Testis (tissue), 2 donors: ENCODE measurements around the gene IFIH1.

Experiments used
- POLR2A ChIP-seq: fragments of 450-650 bp; IDR thresholded peaks from one replicate; pipeline ENCODE4 v1.6.1; 2017; ENCODE audit warnings: antibody characterized with exemption, mild to moderate bottlenecking, moderate library complexity
- TF ChIP-seq, protein P1 (sequence below), 3 experiments: fragments of 450-650 bp in 2 of 3; fragments of 200-600 bp in 1 of 3; sonication (generic) in 1 of 3; IDR thresholded peaks; one replicate each; pipeline ENCODE4 v1.5.1; 2016 to 2019; ENCODE audit warnings: antibody characterized with exemption in 3 of 3, mild to moderate bottlenecking in 2 of 3, moderate library complexity in 1 of 3

DNA sequence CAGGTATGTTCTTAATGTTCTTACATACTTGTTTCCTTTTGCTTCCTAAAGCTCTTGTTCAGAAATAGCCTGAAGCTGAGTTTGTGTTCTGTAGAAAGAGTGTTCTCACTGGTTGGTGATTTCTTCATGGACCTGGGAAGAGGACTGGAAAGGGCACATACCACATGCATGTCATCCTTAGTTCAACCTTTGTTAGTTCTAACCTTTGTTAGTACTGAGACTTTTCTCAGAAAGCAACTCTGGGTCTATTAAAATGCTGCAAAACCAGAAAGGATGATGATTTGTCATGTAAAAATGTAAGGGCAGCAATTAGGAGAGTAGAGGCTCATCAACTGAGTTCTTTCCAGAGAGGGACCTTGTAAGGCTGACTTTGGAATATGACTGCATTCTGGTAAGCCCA lies 72.7 kb downstream of the IFIH1 start:
- TF ChIP-seq POLR2A: no peak
- TF ChIP-seq, protein P1, sequence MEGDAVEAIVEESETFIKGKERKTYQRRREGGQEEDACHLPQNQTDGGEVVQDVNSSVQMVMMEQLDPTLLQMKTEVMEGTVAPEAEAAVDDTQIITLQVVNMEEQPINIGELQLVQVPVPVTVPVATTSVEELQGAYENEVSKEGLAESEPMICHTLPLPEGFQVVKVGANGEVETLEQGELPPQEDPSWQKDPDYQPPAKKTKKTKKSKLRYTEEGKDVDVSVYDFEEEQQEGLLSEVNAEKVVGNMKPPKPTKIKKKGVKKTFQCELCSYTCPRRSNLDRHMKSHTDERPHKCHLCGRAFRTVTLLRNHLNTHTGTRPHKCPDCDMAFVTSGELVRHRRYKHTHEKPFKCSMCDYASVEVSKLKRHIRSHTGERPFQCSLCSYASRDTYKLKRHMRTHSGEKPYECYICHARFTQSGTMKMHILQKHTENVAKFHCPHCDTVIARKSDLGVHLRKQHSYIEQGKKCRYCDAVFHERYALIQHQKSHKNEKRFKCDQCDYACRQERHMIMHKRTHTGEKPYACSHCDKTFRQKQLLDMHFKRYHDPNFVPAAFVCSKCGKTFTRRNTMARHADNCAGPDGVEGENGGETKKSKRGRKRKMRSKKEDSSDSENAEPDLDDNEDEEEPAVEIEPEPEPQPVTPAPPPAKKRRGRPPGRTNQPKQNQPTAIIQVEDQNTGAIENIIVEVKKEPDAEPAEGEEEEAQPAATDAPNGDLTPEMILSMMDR (IDR thresholded peaks at IDR 0.05): no peak
